NCI-H446 (cell line): Measurements from ENCODE around the gene GATA2.
A peak's percentile ranks its signal among the peaks of the same experiment; 100 is the strongest.

Experiments
- DNase-seq, 2 experiments: peaks; one replicate each; lab custom pipeline; 2025; lab: John Stamatoyannopoulos, UW

Gene GATA2

GRCh38 chr3:128473180-128473519 lies 19.9 kb downstream of the GATA2 start:
- peak in 1 of 2 experiments; percentile 40 for DNase-seq

GRCh38 chr3:128472449-128473179 lies 20.4 kb downstream of the GATA2 start:
- DNase-seq: no peak

GRCh38 chr3:128471720-128472119 lies 21.3 kb downstream of the GATA2 start:
- DNase-seq: no peak

GRCh38 chr3:128471110-128471509 lies 21.9 kb downstream of the GATA2 start:
- no peak for DNase-seq

- DNase-seq: no peak
Observed at GRCh38 chr3:128470134-128470899, 22.7 kb downstream of the GATA2 start.

- DNase-seq: no peak
Observed at GRCh38 chr3:128469556-128469955, 23.4 kb downstream of the GATA2 start.

DNA sequence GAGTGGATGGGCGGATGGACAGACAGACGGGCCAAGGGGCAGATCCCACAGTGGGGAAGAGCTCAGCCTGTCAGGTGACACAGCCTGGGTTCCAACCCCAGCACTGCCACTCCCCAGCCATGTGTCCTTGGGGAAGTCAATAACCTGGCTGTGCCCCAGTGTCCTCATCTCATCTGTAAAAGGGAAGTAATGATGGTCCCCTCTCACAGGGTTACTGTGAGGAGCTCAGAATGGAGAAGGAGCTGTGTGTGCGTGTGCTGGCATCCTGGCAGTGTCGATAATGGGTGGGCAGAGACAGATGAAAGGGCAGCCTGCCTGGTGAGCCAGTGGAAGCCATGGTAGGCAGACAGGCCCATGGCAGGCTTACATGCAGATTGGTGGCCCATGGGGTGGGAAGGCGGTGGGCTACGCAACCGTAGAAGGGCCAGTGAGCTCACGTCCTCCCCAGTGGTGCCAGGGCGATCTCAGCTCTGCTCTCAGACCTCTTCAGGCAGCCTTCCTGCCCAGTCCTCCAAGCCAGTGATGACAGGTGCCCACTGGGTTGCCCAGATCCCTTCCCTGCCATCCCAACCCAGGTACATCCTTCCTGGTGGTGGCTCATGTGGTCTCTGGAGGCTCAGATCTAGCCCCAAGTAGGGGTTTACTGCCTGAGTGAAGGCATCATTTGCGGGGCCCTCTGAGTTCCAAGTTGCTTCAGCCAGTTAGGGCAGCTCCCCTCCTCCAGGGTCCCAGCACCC lies 24.0 kb downstream of the GATA2 start:
- DNase-seq: no peak

- DNase-seq: no peak
Observed at GRCh38 chr3:128468285-128468790, 24.7 kb downstream of the GATA2 start.

DNA sequence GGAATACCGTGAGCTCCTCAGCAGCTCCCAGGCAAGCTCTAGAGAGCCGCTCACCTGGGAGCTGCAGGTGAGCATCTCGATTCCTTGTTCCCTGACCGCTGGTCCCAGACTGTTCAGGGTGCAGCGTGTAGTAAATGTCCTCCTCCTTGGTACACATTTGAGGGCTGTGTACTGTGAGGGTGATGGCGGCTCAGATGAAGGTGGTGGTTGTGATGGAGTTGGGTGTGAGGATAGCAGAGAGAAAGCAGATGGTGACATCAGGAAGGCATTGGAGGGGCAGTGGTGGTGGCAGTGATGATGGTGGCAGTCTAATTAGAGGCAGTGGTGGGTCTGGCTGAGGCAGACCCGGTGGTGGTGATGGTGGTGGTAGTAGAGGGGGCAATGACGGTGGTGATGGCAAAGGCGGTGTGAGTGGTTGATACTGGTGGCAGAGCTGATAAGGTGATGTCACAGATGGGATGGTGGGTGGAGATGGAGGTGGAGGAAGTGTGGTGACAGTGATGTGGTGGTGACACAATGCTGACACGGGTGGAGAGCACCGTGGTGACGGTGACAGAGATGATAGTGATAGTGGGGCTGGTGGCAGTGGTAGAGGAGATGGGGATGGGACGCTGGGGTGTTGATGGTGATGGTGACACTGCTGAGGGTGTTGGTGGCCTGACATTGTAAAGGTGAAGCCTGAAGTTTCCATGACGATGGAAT lies 26.0 kb downstream of the GATA2 start, which contains the start of gene DNAJB8:
DNAJB8 (minus strand) TSS at position 51 of the 702 bp plus-strand sequence. CDS start 3,645 bp downstream, outside the sequence.
- DNase-seq: no peak

GRCh38 chr3:128464702-128465101 lies 28.3 kb downstream of the GATA2 start:
- DNase-seq: no peak

GRCh38 chr3:128464188-128464587 lies 28.8 kb downstream of the GATA2 start:
- no peak for DNase-seq

DNA sequence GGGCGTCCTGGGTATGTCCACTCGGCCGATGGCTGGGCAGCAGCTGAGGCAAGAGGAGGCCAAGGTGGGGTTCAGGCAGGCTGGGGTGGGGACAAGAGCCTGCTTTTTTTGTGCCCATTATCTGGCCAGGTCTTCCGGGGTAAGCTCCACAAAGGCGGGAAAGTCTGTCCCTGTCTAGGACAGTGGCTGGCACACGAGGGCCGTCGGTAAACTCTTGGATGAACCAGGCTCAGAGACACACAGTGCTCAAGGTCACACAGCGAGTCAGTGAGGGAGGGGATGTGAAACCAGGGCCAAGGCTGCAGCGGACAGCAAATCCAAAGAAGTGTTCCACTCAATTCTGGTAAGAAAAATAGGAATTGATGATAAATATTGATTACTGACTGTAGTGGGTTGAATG lies 29.2 kb downstream of the GATA2 start:
- no peak for DNase-seq

DNA sequence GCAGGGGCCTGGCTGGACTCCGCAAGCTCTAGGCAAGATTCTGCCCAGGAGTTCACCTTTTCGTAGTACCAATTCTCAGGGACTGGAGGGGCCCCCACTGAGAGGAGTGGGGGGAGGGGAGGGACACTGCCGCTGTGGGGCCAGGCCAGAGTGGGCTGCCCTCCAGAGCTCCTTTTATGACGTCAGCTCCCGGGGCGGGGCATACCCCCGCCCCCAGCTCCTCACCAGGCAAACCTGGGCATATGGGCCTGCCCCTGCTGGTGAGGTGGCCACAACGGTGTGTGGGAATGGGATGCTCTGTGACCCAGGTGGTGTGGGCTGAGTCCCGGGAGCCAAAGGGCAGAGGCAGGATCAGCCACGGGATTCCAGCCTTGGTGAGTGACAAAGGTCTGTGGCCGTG lies 29.6 kb downstream of the GATA2 start:
- no peak for DNase-seq

DNA sequence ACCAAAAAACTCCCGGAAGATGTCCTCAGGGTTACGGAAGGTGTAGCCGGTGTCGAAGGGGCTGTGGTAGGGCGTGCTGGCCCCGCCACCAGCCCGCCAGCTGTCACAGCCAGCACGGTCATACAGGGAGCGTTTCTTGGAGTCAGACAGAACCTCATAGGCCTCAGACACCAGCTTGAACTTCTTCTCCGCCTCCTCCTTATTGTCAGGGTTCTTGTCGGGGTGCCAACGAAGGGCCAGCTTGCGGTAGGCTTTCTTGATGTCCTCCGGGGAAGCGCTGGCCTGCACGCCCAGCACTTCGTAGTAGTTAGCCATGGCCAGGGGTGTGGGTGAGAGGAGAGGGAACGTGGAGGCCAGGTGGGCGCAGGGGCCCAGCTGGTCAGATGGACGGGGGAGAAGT lies 30.1 kb downstream of the GATA2 start:
- DNase-seq: no peak

DNA sequence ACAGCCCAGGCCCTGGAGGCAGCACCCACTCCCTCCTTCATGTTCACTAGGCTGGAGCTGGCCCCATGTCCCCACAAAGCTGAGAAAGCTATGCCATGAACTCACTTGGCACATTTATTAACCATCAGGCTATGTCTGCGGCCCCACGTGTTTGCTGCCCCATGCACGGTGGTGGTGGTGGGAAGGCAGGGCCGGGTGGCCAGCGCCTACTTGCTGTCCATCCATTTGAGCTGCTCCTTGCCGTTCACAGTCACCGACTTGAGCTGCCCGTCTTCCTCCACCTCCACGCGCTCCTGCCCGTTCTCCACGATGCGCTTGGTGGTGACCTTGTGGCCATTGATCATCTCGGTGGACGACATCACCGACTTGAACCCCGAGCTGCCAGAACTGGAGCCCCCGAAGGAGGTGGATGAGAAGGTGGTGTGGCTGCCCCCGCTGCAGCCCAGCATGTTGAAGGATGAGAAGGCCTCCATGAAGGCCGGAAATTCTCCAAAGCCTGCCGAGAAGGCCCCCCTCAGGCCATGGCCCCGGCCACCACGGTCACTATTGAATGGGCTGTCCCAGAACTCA lies 30.6 kb downstream of the GATA2 start:
- DNase-seq: no peak

DNA sequence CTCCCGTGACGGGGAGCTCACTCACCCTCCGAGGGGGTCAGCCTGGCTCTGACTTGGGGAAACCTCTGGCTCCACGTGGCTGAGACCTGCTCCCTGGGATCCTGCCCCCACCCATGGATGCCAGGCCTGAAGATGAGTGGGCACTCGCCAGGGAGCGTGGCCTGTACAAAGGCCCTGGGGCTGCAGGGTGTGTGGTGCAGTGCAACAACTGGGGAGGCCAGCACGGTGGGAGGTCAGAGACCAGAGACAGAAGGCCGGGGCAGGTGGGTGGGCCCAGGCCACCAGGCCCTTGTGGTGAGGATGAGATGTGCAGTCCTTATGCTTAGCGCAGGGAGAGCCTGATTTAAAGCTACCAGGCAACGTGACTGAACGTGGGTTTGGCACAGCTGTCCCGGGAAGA lies 31.3 kb downstream of the GATA2 start:
- no peak for DNase-seq

DNA sequence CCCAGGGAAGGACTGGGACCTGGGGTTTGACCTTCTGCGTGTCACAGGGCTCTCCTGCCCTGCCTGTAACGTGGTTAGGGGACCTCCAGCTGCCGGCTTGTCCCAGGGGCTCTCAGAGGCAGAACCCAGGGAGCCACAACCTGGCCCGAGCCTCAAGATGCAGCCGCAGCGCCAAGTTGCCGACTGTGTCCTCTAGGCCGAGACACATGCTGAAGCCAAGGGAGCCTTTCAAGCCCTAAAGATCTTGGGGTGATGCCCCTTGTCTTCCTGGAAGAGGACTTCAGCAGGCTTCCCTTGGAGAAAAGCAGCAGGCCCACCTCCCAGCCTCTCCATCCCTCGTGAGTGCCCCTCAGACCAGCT lies 33.6 kb downstream of the GATA2 start:
- DNase-seq: no peak

- no peak for DNase-seq
Observed at GRCh38 chr3:128458746-128459460, 34.1 kb downstream of the GATA2 start.

GRCh38 chr3:128457937-128458336 lies 35.1 kb downstream of the GATA2 start:
- no peak for DNase-seq

DNA sequence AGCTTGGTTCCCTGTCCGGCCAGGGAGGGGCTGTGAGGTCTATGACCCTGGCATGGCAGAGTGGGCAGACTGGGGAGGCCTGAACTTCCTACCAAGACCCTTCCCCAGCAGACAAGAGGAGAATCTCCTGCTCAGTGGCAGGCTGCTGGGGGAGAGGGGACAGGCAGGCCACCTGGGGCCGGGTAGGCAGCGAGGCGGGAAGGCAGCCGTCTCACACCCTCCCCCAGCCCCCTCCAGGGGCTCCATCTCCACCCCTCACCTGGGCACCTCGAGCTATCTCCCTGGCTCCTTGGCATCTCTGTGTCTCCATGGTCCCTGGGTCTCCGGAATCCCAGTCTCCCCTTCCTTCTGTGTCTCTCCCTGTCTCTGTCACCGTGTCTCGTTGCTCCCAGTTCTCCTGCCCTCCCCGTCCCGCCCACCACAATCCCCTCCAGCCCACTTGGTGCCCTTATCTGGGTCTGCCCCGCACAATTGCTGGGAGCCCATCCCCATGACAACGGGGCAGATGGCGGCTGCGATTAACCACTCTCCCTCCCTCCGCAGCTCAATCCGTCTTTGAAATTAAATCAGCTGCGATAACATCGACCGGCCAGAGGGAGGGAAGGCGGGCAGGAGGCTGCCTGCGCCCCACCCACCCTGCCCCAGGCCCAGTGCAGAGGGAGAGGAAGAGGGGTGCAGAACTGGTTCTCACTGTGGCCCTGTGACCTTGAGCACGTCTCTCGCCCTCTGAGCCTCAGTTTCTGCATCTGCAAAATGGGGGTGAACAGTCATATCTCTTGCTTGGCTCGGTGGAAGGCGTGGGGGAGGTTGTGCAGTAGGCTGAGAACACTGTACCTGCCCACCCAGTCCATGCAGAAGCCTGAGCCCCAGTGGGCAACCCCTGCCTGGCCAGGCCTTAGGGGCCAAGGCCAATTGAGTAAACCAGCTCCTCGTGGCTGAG lies 36.0 kb downstream of the GATA2 start:
- no peak for DNase-seq
